H9 (cell line): Measurements from ENCODE around the gene SLC17A9. TPM values are rescaled to one million over a fixed set of nuclear protein-coding genes. Genes with fewer than 3 reads are reported as not detected.

ENCODE experiments used
- DNase-seq: peaks from one replicate; pipeline ENCODE4 v3.0.0-alpha.2; 2017
- H2AFZ ChIP-seq: one replicate; pipeline ENCODE4 v1.6.1; 2013; ENCODE audit warnings: mild to moderate bottlenecking, low read length, control low read depth, moderate library complexity
- H2AK5ac ChIP-seq: 2 replicates; pipeline ENCODE4 v1.6.1; 2013; ENCODE audit warnings: low read length, control low read depth, mixed read lengths; ENCODE audit not compliant: insufficient read length
- H2BK120ac ChIP-seq: one replicate; pipeline ENCODE4 v1.6.1; 2013; ENCODE audit warnings: low read depth, mild to moderate bottlenecking, low read length, control low read depth, inconsistent platforms; ENCODE audit not compliant: poor library complexity, severe bottlenecking
- H2BK12ac ChIP-seq: 2 replicates; pipeline ENCODE4 v1.6.1; 2013; ENCODE audit warnings: low read length, control low read depth, mixed read lengths, low read depth; ENCODE audit not compliant: insufficient read length
- H2BK15ac ChIP-seq: 2 replicates; pipeline ENCODE4 v1.6.1; 2013; ENCODE audit warnings: low read depth, low read length, control low read depth
- H2BK20ac ChIP-seq: one replicate; pipeline ENCODE4 v1.6.1; 2013; ENCODE audit warnings: low read depth, mild to moderate bottlenecking, low read length, control low read depth, inconsistent platforms; ENCODE audit not compliant: poor library complexity, severe bottlenecking
- H2BK5ac ChIP-seq: 2 replicates; pipeline ENCODE4 v1.6.1; 2013; ENCODE audit warnings: low read length, control low read depth, mixed read lengths; ENCODE audit not compliant: insufficient read length
- H3K14ac ChIP-seq: 2 replicates; pipeline ENCODE4 v1.6.1; 2013; ENCODE audit warnings: low read length, control low read depth; ENCODE audit not compliant: insufficient read depth
- H3K18ac ChIP-seq: 2 replicates; pipeline ENCODE4 v1.6.1; 2013; ENCODE audit warnings: low read depth, mild to moderate bottlenecking, mixed read lengths, low read length, control low read depth; ENCODE audit not compliant: insufficient read length
- H3K23ac ChIP-seq: 2 replicates; pipeline ENCODE4 v1.6.1; 2013; ENCODE audit warnings: low read length, control low read depth, mixed read lengths, low read depth; ENCODE audit not compliant: insufficient read length
- H3K23me2 ChIP-seq: 2 replicates; pipeline ENCODE4 v1.6.1; 2013; ENCODE audit warnings: low read depth, mild to moderate bottlenecking, mixed read lengths, low read length, control low read depth; ENCODE audit not compliant: insufficient read length, poor library complexity, severe bottlenecking
- H3K27ac ChIP-seq: 2 replicates; pipeline ENCODE4 v1.5.1; 2013; ENCODE audit warnings: low read length, control low read depth, mixed read lengths, low read depth; ENCODE audit not compliant: insufficient read length
- H3K27me3 ChIP-seq: 2 replicates; pipeline ENCODE4 v1.6.1; 2013; ENCODE audit warnings: low read length, control low read depth, inconsistent platforms; ENCODE audit not compliant: insufficient read depth
- H3K4ac ChIP-seq: 2 replicates; pipeline ENCODE4 v1.6.1; 2013; ENCODE audit warnings: low read depth, mild to moderate bottlenecking, control low read depth, inconsistent platforms, low read length, moderate library complexity
- H3K4me1 ChIP-seq: 2 replicates; pipeline ENCODE4 v1.6.1; 2013; ENCODE audit warnings: low read length, control low read depth, inconsistent platforms; ENCODE audit not compliant: insufficient read depth
- H3K4me2 ChIP-seq: 2 replicates; pipeline ENCODE4 v1.6.1; 2013; ENCODE audit warnings: low read length, control low read depth, mixed read lengths; ENCODE audit not compliant: insufficient read length, insufficient read depth
- H3K56ac ChIP-seq: 2 replicates; pipeline ENCODE4 v1.6.1; 2013; ENCODE audit warnings: low read depth, mild to moderate bottlenecking, mixed read lengths, low read length, control low read depth; ENCODE audit not compliant: insufficient read length
- H3K79me1 ChIP-seq: 2 replicates; pipeline ENCODE4 v1.6.1; 2013; ENCODE audit warnings: low read depth, mild to moderate bottlenecking, moderate library complexity, low read length, control low read depth, inconsistent platforms; ENCODE audit not compliant: insufficient read depth, poor library complexity, severe bottlenecking
- H3K79me2 ChIP-seq: 2 replicates; pipeline ENCODE4 v1.6.1; 2013; ENCODE audit warnings: low read length, control low read depth, inconsistent platforms; ENCODE audit not compliant: insufficient read depth
- H3K9ac ChIP-seq: 2 replicates; pipeline ENCODE4 v1.6.1; 2013; ENCODE audit warnings: low read length, control low read depth, mixed read lengths; ENCODE audit not compliant: insufficient read length; ENCODE audit errors: extremely low read depth
- H3K9me3 ChIP-seq: one replicate; pipeline ENCODE4 v1.6.1; 2013; ENCODE audit warnings: low read depth, low read length, inconsistent platforms; ENCODE audit not compliant: control insufficient read depth
- H3T11ph ChIP-seq: one replicate; pipeline ENCODE4 v1.6.1; 2013; ENCODE audit warnings: mild to moderate bottlenecking, low read length, control low read depth, inconsistent platforms
- H4K20me1 ChIP-seq: one replicate; pipeline ENCODE4 v1.6.1; 2013; ENCODE audit not compliant: control insufficient read depth, insufficient read length, insufficient read depth
- H4K5ac ChIP-seq: 2 replicates; pipeline ENCODE4 v1.6.1; 2013; ENCODE audit warnings: low read depth, mild to moderate bottlenecking, mixed read lengths, low read length, control low read depth; ENCODE audit not compliant: insufficient read length
- H4K8ac ChIP-seq: replicated peaks from 2 replicates; pipeline ENCODE4 v1.6.1; 2013; ENCODE audit warnings: low read length, control low read depth, mixed read lengths, low read depth; ENCODE audit not compliant: insufficient read length
- H4K91ac ChIP-seq: 2 replicates; pipeline ENCODE4 v1.6.1; 2013; ENCODE audit warnings: low read depth, mild to moderate bottlenecking, moderate library complexity, mixed read lengths, low read length, control low read depth; ENCODE audit not compliant: insufficient read length
- H3K27ac Mint-ChIP-seq, 3 experiments: 2 replicates in 2 of 3; 3 replicates in 1 of 3; pipeline ENCODE4 v1.8.0; 2020 to 2021; ENCODE audit warnings: mixed read lengths in 3 of 3, mild to moderate bottlenecking in 1 of 3, moderate library complexity in 1 of 3
- H3K27me3 Mint-ChIP-seq: 2 replicates; pipeline ENCODE4 v1.8.0; 2021; ENCODE audit warnings: low read depth, mild to moderate bottlenecking, moderate library complexity, mixed read lengths
- H3K36me3 Mint-ChIP-seq, 3 experiments: 2 replicates in 2 of 3; 3 replicates in 1 of 3; pipeline ENCODE4 v1.8.0; 2020 to 2021; ENCODE audit warnings: low read depth in 3 of 3, mixed read lengths in 3 of 3; ENCODE audit not compliant: insufficient read depth in 1 of 3
- H3K4me1 Mint-ChIP-seq, 2 experiments: 2 replicates each; pipeline ENCODE4 v1.8.0; 2020; ENCODE audit warnings: mixed read lengths in 2 of 2
- H3K4me3 Mint-ChIP-seq, 2 experiments: 2 replicates in 1 of 2; 3 replicates in 1 of 2; pipeline ENCODE4 v1.8.0; 2020 to 2021; ENCODE audit warnings: mild to moderate bottlenecking in 2 of 2, mixed read lengths in 2 of 2, moderate library complexity in 1 of 2
- H3K9me3 Mint-ChIP-seq, 2 experiments: 2 replicates in 1 of 2; 3 replicates in 1 of 2; pipeline ENCODE4 v1.8.0; 2020; ENCODE audit warnings: mild to moderate bottlenecking in 2 of 2, mixed read lengths in 2 of 2, moderate library complexity in 1 of 2
- CTCF ChIP-seq: fragments of 200-600 bp; sonication (generic); conservative IDR thresholded peaks from 3 replicates; pipeline ENCODE4 v1.8.0; 2021; ENCODE audit warnings: antibody characterized with exemption, mild to moderate bottlenecking
- WGBS: extraction: QIAGEN DNeasy Blood & Tissue Kit; methylation state at CpG from one replicate; pipeline ENCODE4 v1.1.7; 2013; ENCODE audit warnings: missing lambda C conversion rate, low lambda C conversion rate, mixed read lengths; ENCODE audit not compliant: insufficient read length; ENCODE audit errors: extremely low coverage; 5-methylcytosine and 5-hydroxymethylcytosine counted together
- total RNA-seq: library from RNA; stranded (reverse); gene quantifications from 2 replicates; pipeline ENCODE4 v1.2.1, GENCODE V29; 2021

Gene SLC17A9
- total RNA-seq, 1 experiment from 2014 or later, result 20.9 TPM

DNA sequence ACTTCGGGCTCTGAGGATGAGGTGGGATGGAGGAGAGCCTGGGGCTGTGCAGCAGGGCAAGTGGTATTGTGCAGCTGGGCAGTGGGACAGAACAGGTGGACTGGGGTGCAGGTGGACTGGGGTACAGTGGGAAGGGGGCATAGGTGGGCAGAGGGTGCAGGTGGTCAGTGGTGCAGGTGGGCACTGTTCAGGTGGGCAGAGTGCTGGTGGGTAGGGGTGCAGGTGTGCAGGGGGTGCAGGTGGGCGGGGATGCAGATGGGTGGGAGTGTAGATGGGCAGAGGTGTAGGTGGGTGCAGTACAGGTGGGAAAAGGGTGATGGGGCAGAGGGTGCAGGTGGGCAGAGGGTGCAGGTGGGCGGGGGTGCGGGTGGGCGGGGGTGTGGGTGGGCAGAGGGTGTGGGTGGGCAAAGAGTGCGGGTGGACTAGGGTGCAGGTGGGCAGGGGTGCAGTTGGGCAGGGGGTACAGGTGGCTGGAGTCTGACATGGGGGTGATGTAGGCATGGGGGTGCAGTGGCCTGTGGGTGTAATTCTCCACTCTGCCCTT lies 33.8 kb downstream of the SLC17A9 start:
- H3K23ac ChIP-seq, result no peak overlapping the region
- H3K27me3 Mint-ChIP-seq, result peaks cover 34% of the 10 kb centered on the region
- no peak overlapping the region for H3T11ph ChIP-seq
- no peak overlapping the region for H2BK20ac ChIP-seq
- H2BK15ac ChIP-seq, result no peak overlapping the region
- no peak overlapping the region for H2BK5ac ChIP-seq
- H3K4me1 Mint-ChIP-seq, result peaks cover 17 to 46% of the 10 kb centered on the region in 2 experiments
- H3K4me2 ChIP-seq, result no peak overlapping the region
- H3K79me1 ChIP-seq, result no peaks in the 10 kb centered on the region
- no peak overlapping the region; the same call in 1 of the 2 replicates for H3K14ac ChIP-seq
- H3K4ac ChIP-seq, result no peak overlapping the region
- H3K18ac ChIP-seq, result no peak overlapping the region
- no peaks in the 10 kb centered on the region for H4K20me1 ChIP-seq
- no peak overlapping the region for H3K9ac ChIP-seq
- H3K4me1 ChIP-seq, result peaks cover 6% of the 10 kb centered on the region; the same call in 1 of the 2 replicates
- no peaks in the 10 kb centered on the region for H3K9me3 ChIP-seq
- H3K27me3 ChIP-seq, result no peaks in the 10 kb centered on the region
- TF ChIP-seq CTCF, result no peak
- no peak overlapping the region for H4K91ac ChIP-seq
- no peak overlapping the region for H2AFZ ChIP-seq
- H3K27ac ChIP-seq, result no peak overlapping the region
- H3K27ac Mint-ChIP-seq, result no peak overlapping the region
- no peak for DNase-seq
- H2AK5ac ChIP-seq, result no peak overlapping the region
- no peaks in the 10 kb centered on the region for H3K23me2 ChIP-seq
- no peak overlapping the region for H4K5ac ChIP-seq
- H3K36me3 Mint-ChIP-seq, result no peaks in the 10 kb centered on the region
- H3K4me3 Mint-ChIP-seq, result no peak overlapping the region
- H4K8ac ChIP-seq, result no peak overlapping the region
- no peak overlapping the region for H2BK120ac ChIP-seq
- H3K56ac ChIP-seq, result no peak overlapping the region
- WGBS, result no CpG with 5 or more reads among the region's 6 CpGs
- no peaks in the 10 kb centered on the region for H3K79me2 ChIP-seq
- no peak overlapping the region for H2BK12ac ChIP-seq
- no peaks in the 10 kb centered on the region for H3K9me3 Mint-ChIP-seq
